IMR-90 (cell line): ENCODE data around the gene NAV2. TPM values are rescaled to one million over a fixed set of nuclear protein-coding genes. Genes with fewer than 3 reads are reported as not detected.

Experiments used
- ATAC-seq: fragments of 200-7000 bp; cut with Tn5 transposase; 2 replicates; pipeline ENCODE4 v1.9.1; 2020; ENCODE audit warnings: low read depth, mild to moderate bottlenecking, moderate library complexity
- BruUV-seq: library from RNA; stranded (reverse); fragments of 400-500 nt; replicated peaks from 2 replicates; lab custom pipeline; 2021; lab: Mats Ljungman, UMichigan
- CTCF ChIA-PET: fragments of 300-600 bp; formaldehyde crosslinking; extraction: SDS; loops from one replicate; lab custom pipeline; 2021; ENCODE audit warnings: antibody characterized with exemption; lab: Yijun Ruan, JAX
- POLR2A ChIA-PET: fragments of 300-600 bp; sonication (Branson Sonifier 250); formaldehyde crosslinking; loops from one replicate; lab custom pipeline; 2022; ENCODE audit warnings: antibody characterized with exemption; ENCODE audit not compliant: unreplicated experiment; lab: Charles Lee
- DNase-seq: peaks from one replicate; pipeline ENCODE4 v3.0.0; 2013
- H2AFZ ChIP-seq: replicated peaks from 2 replicates; pipeline ENCODE3; 2013; ENCODE audit warnings: low read length, mild to moderate bottlenecking; ENCODE audit not compliant: poor library complexity
- H2AK5ac ChIP-seq: 2 replicates; pipeline ENCODE4 v1.6.1; 2013; ENCODE audit warnings: low read depth, low read length, inconsistent platforms
- H2AK9ac ChIP-seq: replicated peaks from 2 replicates; pipeline ENCODE3; 2013; ENCODE audit warnings: mild to moderate bottlenecking, low read depth, low read length, moderate library complexity; ENCODE audit not compliant: poor library complexity
- H2BK120ac ChIP-seq: 2 replicates; pipeline ENCODE4 v1.6.1; 2013; ENCODE audit warnings: low read depth, low read length, inconsistent platforms
- H2BK15ac ChIP-seq: 3 replicates; pipeline ENCODE4 v1.6.1; 2013; ENCODE audit warnings: low read depth, low read length, inconsistent platforms
- H2BK20ac ChIP-seq: 2 replicates; pipeline ENCODE4 v1.6.1; 2013; ENCODE audit warnings: low read depth, mild to moderate bottlenecking, inconsistent platforms, low read length, moderate library complexity
- H2BK5ac ChIP-seq: 2 replicates; pipeline ENCODE4 v1.6.1; 2013; ENCODE audit warnings: mild to moderate bottlenecking, low read depth, low read length, inconsistent platforms; ENCODE audit not compliant: poor library complexity, severe bottlenecking
- H3K14ac ChIP-seq: replicated peaks from 2 replicates; pipeline ENCODE4 v1.6.1; 2013; ENCODE audit warnings: low read depth, low read length, inconsistent platforms
- H3K18ac ChIP-seq: 2 replicates; pipeline ENCODE4 v1.6.1; 2013; ENCODE audit warnings: low read depth, low read length, control low read depth
- H3K23ac ChIP-seq: 2 replicates; pipeline ENCODE4 v1.6.1; 2013; ENCODE audit warnings: low read depth, low read length, inconsistent platforms
- H3K27ac ChIP-seq: 2 replicates; pipeline ENCODE4 v1.5.1; 2013; ENCODE audit warnings: mild to moderate bottlenecking, control low read depth, low read length; ENCODE audit not compliant: insufficient read depth
- H3K27me3 ChIP-seq: 2 replicates; pipeline ENCODE4 v1.6.1; 2013; ENCODE audit warnings: low read length; ENCODE audit not compliant: control insufficient read depth, insufficient read depth
- H3K36me3 ChIP-seq: 2 replicates; pipeline ENCODE4 v1.6.1; 2013; ENCODE audit warnings: low read length, mixed read lengths; ENCODE audit not compliant: control insufficient read depth, insufficient read depth
- H3K4ac ChIP-seq: 2 replicates; pipeline ENCODE4 v1.6.1; 2013; ENCODE audit warnings: low read depth, low read length, inconsistent platforms
- H3K4me1 ChIP-seq: 2 replicates; pipeline ENCODE4 v1.6.1; 2013; ENCODE audit warnings: low read length, mixed read lengths; ENCODE audit not compliant: control insufficient read depth, insufficient read depth
- H3K4me2 ChIP-seq: 2 replicates; pipeline ENCODE4 v1.6.1; 2013; ENCODE audit warnings: low read depth, mild to moderate bottlenecking, control low read depth, low read length, moderate library complexity
- H3K4me3 ChIP-seq: 2 replicates; pipeline ENCODE4 v1.5.1; 2013; ENCODE audit warnings: low read depth, mild to moderate bottlenecking, control low read depth, low read length, moderate library complexity; ENCODE audit not compliant: insufficient read depth
- H3K56ac ChIP-seq: 2 replicates; pipeline ENCODE4 v1.6.1; 2013; ENCODE audit warnings: low read length, inconsistent platforms; ENCODE audit not compliant: insufficient read depth; ENCODE audit errors: extremely low read depth
- H3K79me1 ChIP-seq, 2 experiments: 2 replicates each; pipeline ENCODE4 v1.6.1; 2013; ENCODE audit warnings: low read length in 2 of 2, inconsistent platforms in 1 of 2, low read depth in 1 of 2
- H3K9ac ChIP-seq: 2 replicates; pipeline ENCODE4 v1.6.1; 2013; ENCODE audit warnings: low read depth, low read length, control low read depth
- H3K9me1 ChIP-seq: 2 replicates; pipeline ENCODE4 v1.6.1; 2013; ENCODE audit warnings: low read length, inconsistent platforms; ENCODE audit not compliant: insufficient read depth
- H3K9me3 ChIP-seq: 2 replicates; pipeline ENCODE4 v1.6.1; 2013; ENCODE audit warnings: low read length; ENCODE audit not compliant: control insufficient read depth, insufficient read depth
- H4K20me1 ChIP-seq: 2 replicates; pipeline ENCODE4 v1.6.1; 2013; ENCODE audit warnings: low read length, inconsistent platforms; ENCODE audit not compliant: insufficient read depth
- H4K5ac ChIP-seq: 2 replicates; pipeline ENCODE4 v1.6.1; 2013; ENCODE audit warnings: mild to moderate bottlenecking, low read depth, low read length, control low read depth
- H4K8ac ChIP-seq, 2 experiments: 2 replicates each; pipeline ENCODE4 v1.6.1; 2013; ENCODE audit warnings: low read depth in 2 of 2, low read length in 2 of 2, control low read depth in 1 of 2, inconsistent platforms in 1 of 2
- H4K91ac ChIP-seq: 2 replicates; pipeline ENCODE4 v1.6.1; 2013; ENCODE audit warnings: low read depth, low read length, inconsistent platforms; ENCODE audit not compliant: insufficient read depth
- CEBPB ChIP-seq: IDR thresholded peaks from 2 replicates; pipeline ENCODE4 v1.6.1; 2012; ENCODE audit warnings: low read depth, low read length, improper control_type of control experiment
- CHD1 ChIP-seq: IDR thresholded peaks from 2 replicates; pipeline ENCODE4 v1.6.1; 2012; ENCODE audit warnings: low read depth, low read length, improper control_type of control experiment
- POLR2A ChIP-seq: IDR thresholded peaks from 2 replicates; pipeline ENCODE4 v1.6.1; 2012; ENCODE audit warnings: mild to moderate bottlenecking, low read depth, low read length
- RFX5 ChIP-seq: IDR thresholded peaks from 2 replicates; pipeline ENCODE4 v1.8.0; 2012; ENCODE audit warnings: low read depth, mild to moderate bottlenecking, low read length, moderate library complexity
- WGBS, 2 experiments: methylation state at CpG; one replicate each; pipeline versions ENCODE4 v1.1.5 to v1.1.7; 2013; ENCODE audit warnings: missing lambda C conversion rate in 2 of 2; ENCODE audit not compliant: insufficient read length in 1 of 2; ENCODE audit errors: extremely low coverage in 2 of 2; 5-methylcytosine and 5-hydroxymethylcytosine counted together
- dilution Hi-C: fragments of 300-500 bp; cut with HindIII; formaldehyde crosslinking; loops from one replicate; pipeline ENCODE4 v1.14.3; 2018; ENCODE audit warnings: low sequenced_read_pairs; ENCODE audit not compliant: unreplicated experiment
- in situ Hi-C: fragments of 300-500 bp; cut with MboI; formaldehyde crosslinking; loops from 3 replicates; pipeline ENCODE4 v1.14.3; 2019; ENCODE audit warnings: low sequenced_read_pairs, inconsistent platforms, mixed read lengths
- intact Hi-C: fragments of 100-400 bp; cut with micrococcal nuclease; formaldehyde crosslinking; loops from 2 replicates; pipeline ENCODE4 v1.10.0; 2022
- polyA plus RNA-seq, 3 experiments: library from polyadenylated mRNA; depleted of rRNA; stranded (reverse); fragments of >200 nt; gene quantifications; 2 replicates each; pipeline ENCODE4 v1.2.3, GENCODE V29; 2012; ENCODE audit warnings: low replicate concordance in 1 of 3
- total RNA-seq: library from RNA; depleted of rRNA; stranded (reverse); fragments of >200 nt; gene quantifications from 2 replicates; pipeline ENCODE4 v1.2.3, GENCODE V29; 2012

Gene NAV2
- total and polyA plus RNA-seq, 2 of the 4 experiments (the other 2 are of a cell fraction) = 4.5 to 12.6 TPM

- H3K4me3 ChIP-seq = no peak overlapping the region
- no peak overlapping the region for H3K4ac ChIP-seq
- ATAC-seq (no peak), DNase-seq (no peak)
- CTCF ChIA-PET = no interaction called here
- no peak overlapping the region for H2AK5ac ChIP-seq
- H3K9me3 ChIP-seq = no peaks in the 10 kb centered on the region
- no peak overlapping the region for H4K5ac ChIP-seq
- no peak overlapping the region for H3K18ac ChIP-seq
- no peak overlapping the region for H2BK5ac ChIP-seq
- H2BK15ac ChIP-seq = no peak overlapping the region
- H3K4me2 ChIP-seq = no peak overlapping the region
- H3K4me1 ChIP-seq = peaks cover 9% of the 10 kb centered on the region
- no peaks in the 10 kb centered on the region for H3K36me3 ChIP-seq
- peaks cover 60% of the 10 kb centered on the region for H4K20me1 ChIP-seq
- TF ChIP-seq CHD1 (no peak), RFX5 (no peak), CEBPB (no peak), POLR2A (no peak)
- H3K9me1 ChIP-seq = peaks cover 9% of the 10 kb centered on the region; the same call in 1 of the 2 replicates
- H2BK20ac ChIP-seq = no peak overlapping the region
- no peak overlapping the region for H3K14ac ChIP-seq
- dilution Hi-C loops (no loop called here), in situ Hi-C loops (no loop called here), intact Hi-C loops (no loop called here)
- no peak overlapping the region for H3K23ac ChIP-seq
- no peak overlapping the region for H2AK9ac ChIP-seq
- BruUV-seq = no TSS peak
- no peak overlapping the region for H4K91ac ChIP-seq
- no peak overlapping the region for H2AFZ ChIP-seq
- POLR2A ChIA-PET = no interaction called here
- H3K27me3 ChIP-seq = no peaks in the 10 kb centered on the region
- H4K8ac ChIP-seq = no peak overlapping the region
- no CpG with 5 or more reads among the region's 2 CpGs for WGBS, 2 experiments
- H3K56ac ChIP-seq = no peak overlapping the region
- no peak overlapping the region for H2BK120ac ChIP-seq
- H3K79me1 ChIP-seq = peaks cover 48 to 63% of the 10 kb centered on the region in 2 experiments
- no peak overlapping the region for H3K9ac ChIP-seq
- H3K27ac ChIP-seq = no peak overlapping the region
Observed at GRCh38 chr11:19806251-19806650, 93.6 kb downstream of the NAV2 start.
